Measurements from ENCODE around the gene TTC33. TPM values are rescaled to one million over a fixed set of nuclear protein-coding genes. Genes with fewer than 3 reads are reported as not detected.
"Not testable (repeated sequence)": the region's sequence is repeated elsewhere in the genome, so short reads cannot be mapped to it uniquely, and the experiment has no call there.

The TTC33 gene
- total RNA-seq, 1 donor from 2014 or later: 6.7 TPM

DNA sequence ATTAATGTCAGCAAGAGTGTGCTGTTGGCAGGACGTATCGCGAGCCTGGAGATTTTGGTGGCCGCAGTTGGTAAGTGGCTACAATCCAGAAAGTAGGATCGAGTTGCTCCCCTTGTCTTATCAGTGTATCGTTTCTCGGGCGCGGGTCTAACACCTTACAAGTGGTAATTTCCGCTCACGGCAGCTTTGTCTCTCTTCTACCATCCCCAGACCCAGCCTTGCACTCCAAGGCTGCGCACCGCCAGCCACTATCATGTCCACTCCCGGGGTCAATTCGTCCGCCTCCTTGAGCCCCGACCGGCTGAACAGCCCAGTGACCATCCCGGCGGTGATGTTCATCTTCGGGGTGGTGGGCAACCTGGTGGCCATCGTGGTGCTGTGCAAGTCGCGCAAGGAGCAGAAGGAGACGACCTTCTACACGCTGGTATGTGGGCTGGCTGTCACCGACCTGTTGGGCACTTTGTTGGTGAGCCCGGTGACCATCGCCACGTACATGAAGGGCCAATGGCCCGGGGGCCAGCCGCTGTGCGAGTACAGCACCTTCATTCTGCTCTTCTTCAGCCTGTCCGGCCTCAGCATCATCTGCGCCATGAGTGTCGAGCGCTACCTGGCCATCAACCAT, 74.9 kb downstream of the TTC33 start:
- no peak for DNase-seq (ENCODE audit: extremely low read depth, low read depth, low spot score)

DNA sequence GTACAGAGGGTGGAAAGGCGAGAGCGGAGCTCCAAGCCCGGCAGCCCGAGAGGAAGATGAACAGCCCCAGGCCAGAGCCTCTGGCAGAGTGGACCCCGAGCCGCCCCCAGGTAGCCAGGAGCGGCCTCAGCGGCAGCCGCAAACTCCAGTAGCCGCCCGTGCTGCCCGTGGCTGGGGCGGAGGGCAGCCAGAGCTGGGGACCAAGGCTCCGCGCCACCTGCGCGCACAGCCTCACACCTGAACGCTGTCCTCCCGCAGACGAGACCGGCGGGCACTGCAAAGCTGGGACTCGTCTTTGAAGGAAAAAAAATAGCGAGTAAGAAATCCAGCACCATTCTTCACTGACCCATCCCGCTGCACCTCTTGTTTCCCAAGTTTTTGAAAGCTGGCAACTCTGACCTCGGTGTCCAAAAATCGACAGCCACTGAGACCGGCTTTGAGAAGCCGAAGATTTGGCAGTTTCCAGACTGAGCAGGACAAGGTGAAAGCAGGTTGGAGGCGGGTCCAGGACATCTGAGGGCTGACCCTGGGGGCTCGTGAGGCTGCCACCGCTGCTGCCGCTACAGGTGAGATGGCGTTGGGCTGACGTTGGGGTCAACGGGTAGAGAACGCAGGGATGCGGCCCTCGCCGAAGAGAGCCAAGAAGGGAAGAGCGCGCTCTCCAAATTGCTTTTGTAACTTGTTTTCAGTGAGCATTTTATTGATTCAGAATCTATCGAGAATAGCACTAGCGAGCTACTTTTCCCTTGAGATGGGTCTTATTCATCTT, 75.7 kb downstream of the TTC33 start, which contains the start of gene PTGER4:
TSS of gene PTGER4 (plus strand) at position 3 of the 769 bp plus-strand sequence. CDS start 1,079 bp downstream, outside the sequence.
- no peak for DNase-seq (ENCODE audit: extremely low read depth, low read depth, low spot score)

DNA sequence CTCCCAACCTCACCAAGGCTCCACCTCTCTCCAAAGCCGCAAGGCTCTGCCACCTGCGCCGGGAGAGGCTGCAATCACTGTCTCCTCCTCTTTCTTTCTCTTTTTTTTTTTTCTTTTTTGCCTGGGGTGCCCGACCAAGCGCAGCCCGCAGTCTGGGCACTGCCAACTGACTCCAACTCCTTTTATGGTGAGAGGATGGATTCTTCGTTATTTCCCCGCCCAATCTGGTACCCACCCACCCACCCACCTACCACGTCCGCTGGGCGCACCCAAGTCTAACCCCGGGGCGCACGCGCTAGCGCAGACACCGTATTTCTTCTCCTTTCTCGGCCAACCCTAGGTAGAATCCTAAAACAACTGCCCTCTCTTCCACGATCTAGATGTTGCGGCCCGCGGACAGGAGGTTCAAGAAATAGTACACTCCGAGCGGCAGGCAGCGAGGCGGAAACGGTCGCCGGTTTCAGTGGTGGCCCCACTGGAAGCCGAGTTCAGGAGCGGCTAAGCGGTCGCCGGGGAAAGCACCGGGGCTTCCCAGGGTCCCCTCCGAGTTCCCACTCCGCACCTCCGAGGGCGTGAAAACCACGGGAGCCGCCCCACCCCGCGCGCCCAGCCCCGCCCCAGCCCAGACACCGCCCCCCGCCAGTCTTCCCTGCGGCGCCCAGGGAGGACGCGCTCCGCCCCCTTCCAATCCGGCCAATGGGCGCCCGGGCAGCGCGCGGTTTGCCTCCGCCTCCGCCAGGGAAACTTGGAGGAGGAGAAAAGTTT, 76.4 kb downstream of the TTC33 start:
- no peak for DNase-seq (ENCODE audit: extremely low read depth, low read depth, low spot score)

- no peak for DNase-seq (ENCODE audit: extremely low read depth, low read depth, low spot score)
These were observed 77.2 kb downstream of the TTC33 start for GRCh38 chr5:40678460-40679147.

DNA sequence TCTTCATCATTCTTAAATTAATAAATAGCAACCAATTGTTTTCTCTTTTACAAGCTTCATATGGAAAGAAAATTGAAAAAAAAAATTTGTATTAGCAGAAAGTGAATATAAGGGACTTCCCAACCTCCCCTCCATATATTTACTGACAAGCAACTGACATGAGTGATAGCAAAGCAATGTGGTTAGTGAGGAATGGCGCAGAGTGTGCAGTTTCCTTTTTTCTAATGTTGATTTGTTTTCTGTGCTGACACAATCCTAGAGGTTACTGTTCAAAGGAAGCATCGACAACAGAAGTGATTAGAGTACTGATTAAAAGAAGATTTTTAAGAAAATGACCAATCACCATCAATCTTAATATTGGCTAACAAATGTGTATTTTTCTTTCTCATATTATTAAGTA, 77.7 kb downstream of the TTC33 start:
- DNase-seq (ENCODE audit: extremely low read depth, low read depth, low spot score): no peak

GRCh38 chr5:40677456-40677855, 78.3 kb downstream of the TTC33 start:
- no peak for DNase-seq (ENCODE audit: extremely low read depth, low read depth, low spot score)

DNA sequence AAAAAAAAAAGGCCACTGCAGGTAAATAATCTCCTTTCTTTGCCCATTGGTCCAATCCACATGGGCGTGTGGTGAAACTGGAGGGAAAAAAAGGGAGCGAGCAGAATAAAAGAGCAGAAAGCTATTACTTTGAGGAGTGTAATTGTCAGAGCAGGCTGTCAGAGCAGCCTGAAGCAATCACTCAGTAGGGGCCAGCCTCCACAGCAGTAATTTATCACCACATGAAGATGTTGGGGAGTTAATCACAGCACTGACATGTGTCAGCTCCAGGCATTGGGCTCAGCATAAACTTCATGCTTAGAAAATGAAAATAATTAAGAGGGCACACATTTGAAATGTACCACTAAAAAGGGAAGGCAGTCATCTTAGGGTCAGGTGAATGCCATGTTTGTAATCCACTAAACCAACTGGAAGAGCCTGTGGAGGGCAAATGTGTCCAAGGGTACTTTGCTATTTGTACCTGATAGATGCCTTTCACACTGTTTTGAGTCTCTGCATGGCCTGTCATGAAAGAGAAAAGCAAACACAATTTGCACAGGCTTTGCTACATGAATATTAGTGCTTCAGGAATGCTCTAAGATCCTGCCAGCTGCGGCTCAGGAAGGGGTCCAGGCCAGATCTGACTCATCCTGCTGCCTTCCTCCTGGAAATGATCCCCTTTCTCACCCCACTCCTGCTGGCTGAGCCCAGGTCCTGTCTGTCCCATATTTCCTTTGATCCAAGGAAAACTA, 79.0 kb downstream of the TTC33 start:
- DNase-seq (ENCODE audit: extremely low read depth, low read depth, low spot score): no peak

GRCh38 chr5:40675396-40676133, 80.2 kb downstream of the TTC33 start:
- DNase-seq (ENCODE audit: extremely low read depth, low read depth, low spot score): no peak

GRCh38 chr5:40674661-40675235, 81.0 kb downstream of the TTC33 start:
- no peak for DNase-seq (ENCODE audit: extremely low read depth, low read depth, low spot score)

GRCh38 chr5:40672425-40672824, 83.3 kb downstream of the TTC33 start:
- no peak for DNase-seq (ENCODE audit: extremely low read depth, low read depth, low spot score)

GRCh38 chr5:40669606-40670390, 86.0 kb downstream of the TTC33 start:
- DNase-seq (ENCODE audit: extremely low read depth, low read depth, low spot score): no peak

GRCh38 chr5:40667161-40667663, 88.5 kb downstream of the TTC33 start:
- no peak for DNase-seq (ENCODE audit: extremely low read depth, low read depth, low spot score)

DNA sequence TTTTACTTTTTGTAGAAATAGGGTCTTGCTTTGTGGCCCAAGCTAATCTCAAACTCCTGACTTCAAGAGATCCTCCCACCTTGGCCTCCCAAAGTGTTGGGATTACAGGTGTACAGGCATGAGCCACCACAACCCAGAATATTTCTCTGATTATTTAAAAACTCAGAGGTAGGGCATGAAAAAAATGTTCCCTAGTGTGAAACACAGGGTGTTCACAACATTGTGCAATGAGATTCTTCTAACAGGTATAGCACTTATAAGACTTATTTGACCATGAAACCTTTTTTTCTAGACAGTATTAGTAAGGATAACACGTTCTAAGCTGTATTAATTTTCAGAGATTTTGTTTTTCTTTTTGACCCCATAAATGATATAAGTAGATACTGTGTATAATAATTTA, 89.1 kb downstream of the TTC33 start:
- DNase-seq (ENCODE audit: extremely low read depth, low read depth, low spot score): no peak

DNA sequence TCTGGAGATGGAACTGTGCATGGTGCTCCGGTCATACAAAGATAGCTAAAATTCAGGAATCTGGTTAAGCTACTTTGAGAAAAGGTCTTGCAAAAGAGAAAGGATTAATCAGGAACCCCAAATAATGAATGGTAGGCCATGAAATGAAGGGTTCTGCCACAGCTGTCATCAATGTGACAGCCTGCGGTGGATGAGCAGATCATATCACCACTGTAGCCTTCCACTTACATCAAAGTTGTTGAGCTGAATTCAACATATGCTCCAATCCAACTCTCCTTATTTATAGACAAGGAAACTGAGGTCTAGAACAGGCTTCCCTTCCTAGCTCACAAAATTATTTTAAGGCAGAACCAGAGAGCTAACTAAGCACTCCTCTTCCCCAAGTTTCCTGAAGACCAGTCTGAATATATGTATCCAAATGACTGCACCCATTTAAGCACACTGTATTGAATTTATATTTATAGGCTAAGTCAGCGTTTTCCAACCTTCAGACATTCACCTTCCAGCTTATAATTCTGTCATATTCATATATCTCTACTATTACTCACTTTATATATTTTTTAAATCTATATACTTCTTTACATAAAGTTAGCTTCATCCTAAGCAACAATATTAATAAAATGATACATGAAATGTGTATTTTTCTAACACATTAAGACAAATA, 90.0 kb downstream of the TTC33 start:
- no peak for DNase-seq (ENCODE audit: extremely low read depth, low read depth, low spot score)

DNA sequence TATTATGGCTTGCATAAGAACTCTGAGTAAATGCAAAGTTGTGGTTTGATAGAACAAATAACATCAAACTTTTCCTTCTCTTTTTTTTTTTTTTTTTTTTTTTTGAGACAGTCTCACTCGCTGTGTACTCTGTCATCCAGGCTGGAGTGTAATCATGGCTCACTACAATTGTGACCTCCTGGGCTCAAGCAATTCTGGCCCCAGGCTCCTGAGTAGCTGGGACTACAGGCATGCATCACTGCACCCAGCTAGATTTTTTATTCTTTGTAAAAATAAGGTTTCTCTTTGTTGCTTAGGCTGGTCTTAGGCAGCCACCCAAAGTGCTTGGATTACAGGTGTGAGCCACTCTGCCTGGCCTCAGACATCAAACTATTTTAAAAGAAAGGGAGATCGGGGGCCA, 95.0 kb downstream of the TTC33 start:
- DNase-seq (ENCODE audit: extremely low read depth, low read depth, low spot score): no peak

- DNase-seq (ENCODE audit: extremely low read depth, low read depth, low spot score): no peak
These were observed 99.0 kb downstream of the TTC33 start for GRCh38 chr5:40656766-40657165.

DNA sequence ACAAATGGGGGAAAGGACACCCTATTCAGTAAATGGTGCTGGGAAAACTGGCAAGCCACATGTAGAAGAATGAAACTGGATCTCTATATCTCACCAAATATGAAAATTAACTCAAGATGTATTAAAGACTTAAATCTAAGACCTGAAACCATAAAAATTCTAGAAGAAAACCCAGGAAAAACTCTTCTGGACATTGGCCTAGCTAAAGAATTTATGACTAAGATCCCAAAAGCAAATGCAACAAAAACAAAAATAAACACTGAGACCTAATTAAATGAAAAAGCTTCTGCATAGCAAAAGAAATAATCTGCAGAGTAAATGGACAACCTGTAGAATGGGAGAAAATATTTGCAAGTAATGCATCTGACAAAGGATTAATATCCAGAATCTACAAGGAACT, 99.7 kb downstream of the TTC33 start:
- DNase-seq (ENCODE audit: extremely low read depth, low read depth, low spot score): not testable (repeated sequence)

GRCh38 chr5:40655138-40655537, 100.6 kb downstream of the TTC33 start:
- no peak for DNase-seq (ENCODE audit: extremely low read depth, low read depth, low spot score)
